RCC 7860 (cell line): ENCODE results near the gene SF3B5.
A peak's percentile ranks its signal among the peaks of the same experiment; 100 is the strongest.
"Not testable (repeated sequence)": the region's sequence is repeated elsewhere in the genome, so short reads cannot be mapped to it uniquely, and the experiment has no call there.

Source experiments
- DNase-seq: peaks from one replicate; pipeline ENCODE4 v3.0.0-alpha.2; 2015; ENCODE audit warnings: low spot score
- FAIRE-seq: peaks from 2 replicates; lab custom pipeline; 2012; peaks lifted over from hg19 to GRCh38; lab: Jason Lieb, UNC

SF3B5 gene

GRCh38 chr6:144095134-144096002 lies at the start of gene SF3B5:
Gene SF3B5, minus strand, starts transcription at chr6:144095573. Its CDS starts 76 bp downstream, at chr6:144095497.
- peak; percentile 88 for FAIRE-seq
- peak; percentile 96 for DNase-seq

- FAIRE-seq: no peak
- no peak for DNase-seq
These were observed 49.6 kb upstream of the SF3B5 start for GRCh38 chr6:144144996-144145395.

- FAIRE-seq (no peak), DNase-seq (no peak)
These were observed 48.5 kb upstream of the SF3B5 start for GRCh38 chr6:144143878-144144277.

GRCh38 chr6:144143106-144143505 lies 47.7 kb upstream of the SF3B5 start:
- DNase-seq (no peak), FAIRE-seq (no peak)

GRCh38 chr6:144141470-144141869 lies 46.1 kb upstream of the SF3B5 start:
- no peak for FAIRE-seq
- DNase-seq: no peak

- DNase-seq (no peak), FAIRE-seq (no peak)
These were observed 45.5 kb upstream of the SF3B5 start for GRCh38 chr6:144140867-144141266.

GRCh38 chr6:144139817-144140216 lies 44.4 kb upstream of the SF3B5 start:
- FAIRE-seq (no peak), DNase-seq (no peak)

GRCh38 chr6:144138542-144138941 lies 43.2 kb upstream of the SF3B5 start:
- DNase-seq (no peak), FAIRE-seq (no peak)

GRCh38 chr6:144134737-144135136 lies 39.4 kb upstream of the SF3B5 start:
- FAIRE-seq: no peak
- DNase-seq: no peak

- no peak for FAIRE-seq
- no peak for DNase-seq
These were observed 38.8 kb upstream of the SF3B5 start for GRCh38 chr6:144134176-144134575.

- no peak for FAIRE-seq
- DNase-seq: no peak
These were observed 38.0 kb upstream of the SF3B5 start for GRCh38 chr6:144133225-144133821.

GRCh38 chr6:144132167-144132690 lies 36.9 kb upstream of the SF3B5 start:
- FAIRE-seq: not testable (repeated sequence)

GRCh38 chr6:144131248-144131709 lies 35.9 kb upstream of the SF3B5 start:
- peak; percentile 82 for FAIRE-seq
- DNase-seq: peak; percentile 48

More at GRCh38 chr6:144132167-144132690, 36.9 kb upstream of the SF3B5 start:
- not testable (repeated sequence) for DNase-seq

GRCh38 chr6:144129469-144129868 lies 34.1 kb upstream of the SF3B5 start:
- no peak for DNase-seq
- no peak for FAIRE-seq

GRCh38 chr6:144127097-144127496 lies 31.7 kb upstream of the SF3B5 start:
- DNase-seq (no peak), FAIRE-seq (no peak)

GRCh38 chr6:144123836-144124235 lies 28.5 kb upstream of the SF3B5 start:
- DNase-seq: no peak
- FAIRE-seq: no peak

- FAIRE-seq: no peak
- no peak for DNase-seq
These were observed 28.0 kb upstream of the SF3B5 start for GRCh38 chr6:144123421-144123820.

- DNase-seq (no peak), FAIRE-seq (no peak)
These were observed 27.5 kb upstream of the SF3B5 start for GRCh38 chr6:144122861-144123260.

- DNase-seq: no peak
- no peak for FAIRE-seq
These were observed 24.0 kb upstream of the SF3B5 start for GRCh38 chr6:144119376-144119775.

- DNase-seq: no peak
- FAIRE-seq: no peak
These were observed 19.8 kb upstream of the SF3B5 start for GRCh38 chr6:144115219-144115618.

- no peak for DNase-seq
- no peak for FAIRE-seq
These were observed 18.0 kb upstream of the SF3B5 start for GRCh38 chr6:144113366-144113765.

- DNase-seq (no peak), FAIRE-seq (no peak)
These were observed 14.8 kb upstream of the SF3B5 start for GRCh38 chr6:144110210-144110609.
